Stimulated activated naive CD8-positive, alpha-beta T cell treated with anti-CD3 and anti-CD28 coated beads, Interleukin-15, amount 100 ng/mL, for 72 hours (primary cell): ENCODE results near the gene PIK3CD.
"Not testable (repeated sequence)": the region's sequence is repeated elsewhere in the genome, so short reads cannot be mapped to it uniquely, and the experiment has no call there.

Experiments used
- ATAC-seq: fragments of 150-1000 bp; cut with Tn5 transposase; 2 replicates; pipeline ENCODE4 v1.10.0; 2021; ENCODE audit warnings: mild to moderate bottlenecking, moderate library complexity
- DNase-seq, 2 donors: peaks; one replicate each; pipeline ENCODE4 v3.0.0; 2021 to 2022
- H3K27ac Mint-ChIP-seq, 2 donors: one replicate each; pipeline ENCODE4 v1.8.0; 2022; ENCODE audit warnings: mild to moderate bottlenecking in 2 of 2, mixed read lengths in 2 of 2, moderate library complexity in 2 of 2
- H3K27me3 Mint-ChIP-seq: one replicate; pipeline ENCODE4 v1.8.0; 2022; ENCODE audit warnings: mixed read lengths
- H3K4me1 Mint-ChIP-seq: one replicate; pipeline ENCODE4 v1.8.0; 2022; ENCODE audit warnings: mild to moderate bottlenecking, mixed read lengths
- H3K4me3 Mint-ChIP-seq, 2 donors: one replicate each; pipeline ENCODE4 v1.8.0; 2022; ENCODE audit warnings: mild to moderate bottlenecking in 2 of 2, mixed read lengths in 2 of 2, moderate library complexity in 1 of 2
- H3K9me3 Mint-ChIP-seq, 2 donors: one replicate each; pipeline ENCODE4 v1.8.0; 2022; ENCODE audit warnings: mixed read lengths in 2 of 2

The PIK3CD gene

DNA sequence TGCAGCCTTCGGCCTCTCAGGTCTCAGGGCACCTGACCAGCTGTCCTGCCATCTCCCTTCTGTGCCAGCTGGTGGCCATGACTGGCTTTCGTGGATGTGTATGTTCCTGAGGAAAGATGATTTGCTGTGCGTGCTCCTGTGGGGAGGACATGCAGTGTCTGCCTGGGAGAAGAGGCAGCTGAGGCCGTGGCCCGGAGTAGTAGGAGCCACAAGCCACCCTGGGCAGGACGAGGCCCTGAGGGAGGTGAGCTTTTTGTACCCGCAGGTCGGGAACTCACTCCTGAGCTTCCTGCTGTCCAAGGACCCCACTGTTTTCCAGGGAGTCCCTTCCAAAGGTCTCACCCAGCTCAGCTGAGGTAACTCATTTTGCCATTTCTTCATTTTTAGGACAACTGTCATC, 58.5 kb downstream of the PIK3CD start:
- no peaks in the 10 kb centered on the region for H3K27me3 Mint-ChIP-seq
- no peak overlapping the region for H3K4me3 Mint-ChIP-seq
- DNase-seq (no peak), ATAC-seq (no peak)
- H3K9me3 Mint-ChIP-seq = no peaks in the 10 kb centered on the region
- peaks cover 74% of the 10 kb centered on the region for H3K4me1 Mint-ChIP-seq
- peak overlapping the region in 1 of 2 donors; percentile 84 for H3K27ac Mint-ChIP-seq

DNA sequence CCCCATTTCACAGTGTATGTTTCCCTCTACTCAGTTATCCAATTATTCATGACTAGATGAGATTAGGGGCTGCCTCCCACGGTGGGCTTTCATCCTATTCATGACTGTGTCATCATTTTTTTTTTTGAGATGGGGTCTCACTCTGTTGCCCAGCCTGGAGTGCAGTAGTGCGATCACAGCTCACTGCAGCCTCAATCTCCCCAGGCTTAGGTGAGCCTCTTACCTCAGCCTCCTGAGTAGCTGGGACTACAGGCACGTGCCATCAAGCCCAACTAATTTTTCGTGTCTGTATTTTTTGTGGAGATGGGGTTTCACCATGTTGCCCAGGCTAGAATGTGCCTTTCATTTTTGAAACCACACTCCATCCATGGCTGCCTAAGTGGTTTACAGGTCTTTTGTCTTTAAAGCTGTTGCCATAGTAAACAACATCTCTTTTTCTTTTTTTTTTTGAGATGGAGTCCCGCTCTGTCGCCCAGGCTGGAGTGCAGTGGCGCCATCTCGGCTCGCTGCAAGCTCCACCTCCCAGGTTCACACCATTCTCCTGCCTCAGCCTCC, 60.0 kb downstream of the PIK3CD start:
- no peak for ATAC-seq

DNA sequence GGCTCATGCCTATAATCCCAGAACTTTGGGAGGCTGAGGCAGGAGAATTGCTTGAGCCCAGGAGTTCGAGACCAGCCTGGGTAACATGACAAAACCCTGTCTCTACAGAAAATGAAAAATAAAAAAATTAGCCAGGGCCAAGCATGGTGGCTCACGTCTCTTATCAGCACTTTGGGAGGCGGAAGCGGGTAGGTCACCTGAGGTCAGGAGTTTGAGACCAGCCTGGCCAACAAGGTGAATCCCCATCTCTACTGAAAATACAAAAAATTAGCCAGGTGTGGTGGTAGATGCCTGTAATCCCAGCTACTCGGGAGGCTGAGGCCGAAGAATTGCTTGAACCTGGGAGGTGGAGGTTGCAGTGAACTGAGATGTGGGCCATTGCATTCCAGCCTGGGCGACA, 61.2 kb downstream of the PIK3CD start:
- not testable (repeated sequence) for H3K27ac Mint-ChIP-seq, H3K27me3 Mint-ChIP-seq, DNase-seq, H3K9me3 Mint-ChIP-seq, ATAC-seq
- H3K4me1 Mint-ChIP-seq = peaks cover 88% of the 10 kb centered on the region
- H3K4me3 Mint-ChIP-seq = peak overlapping the region in 1 of 2 donors; percentile 8

More for the DNA sequence above, 60.0 kb downstream of the PIK3CD start:
- Mint-ChIP-seq H3K4me3 (no peak overlapping the region), H3K27me3 (no peaks in the 10 kb centered on the region), H3K27ac (peak overlapping the region in 1 of 2 donors; percentile 93), H3K4me1 (peaks cover 80% of the 10 kb centered on the region), H3K9me3 (no peaks in the 10 kb centered on the region)
- DNase-seq = no peak

DNA sequence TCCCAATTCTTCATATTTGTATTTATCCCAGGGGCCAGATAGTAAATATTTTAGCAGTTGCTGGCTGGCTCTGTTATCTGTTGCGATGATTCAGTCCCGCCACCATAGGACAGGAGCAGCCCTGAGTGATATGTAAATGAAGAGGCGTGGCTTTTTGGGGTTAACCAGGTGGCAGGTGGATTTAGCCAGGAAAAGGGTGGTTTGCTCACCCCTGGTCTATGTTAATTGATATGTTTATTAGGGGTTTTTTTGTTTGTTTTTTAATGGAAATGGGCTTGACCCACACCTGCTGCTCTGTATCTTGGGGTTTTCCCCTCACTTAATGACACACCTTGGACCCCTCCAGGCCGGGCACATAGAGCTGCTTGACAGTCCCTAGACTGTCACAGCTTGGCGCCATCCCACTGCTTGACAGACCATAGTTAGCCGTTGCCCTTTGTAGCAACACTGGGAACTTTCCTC, 62.8 kb downstream of the PIK3CD start:
- ATAC-seq = peak; percentile 3

DNA sequence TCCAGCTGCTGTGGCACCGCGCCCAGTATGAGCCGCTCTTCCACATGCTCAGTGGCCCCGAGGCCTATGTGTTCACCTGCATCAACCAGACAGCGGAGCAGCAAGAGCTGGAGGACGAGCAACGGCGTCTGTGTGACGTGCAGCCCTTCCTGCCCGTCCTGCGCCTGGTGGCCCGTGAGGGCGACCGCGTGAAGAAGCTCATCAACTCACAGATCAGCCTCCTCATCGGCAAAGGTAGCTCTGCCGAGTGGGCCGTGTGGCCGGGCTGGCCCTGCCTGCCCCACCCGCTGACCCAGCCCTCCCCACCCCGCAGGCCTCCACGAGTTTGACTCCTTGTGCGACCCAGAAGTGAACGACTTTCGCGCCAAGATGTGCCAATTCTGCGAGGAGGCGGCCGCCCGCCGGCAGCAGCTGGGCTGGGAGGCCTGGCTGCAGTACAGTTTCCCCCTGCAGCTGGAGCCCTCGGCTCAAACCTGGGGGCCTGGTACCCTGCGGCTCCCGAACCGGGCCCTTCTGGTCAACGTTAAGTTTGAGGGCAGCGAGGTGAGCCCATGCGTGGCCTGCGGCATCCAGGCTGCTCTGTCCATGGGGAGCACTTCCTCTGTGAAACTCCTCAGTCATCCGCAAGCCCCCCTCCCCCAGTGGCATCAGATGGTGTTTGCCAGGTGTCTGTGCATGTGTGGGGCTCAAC, 64.2 kb downstream of the PIK3CD start:
- H3K9me3 Mint-ChIP-seq = no peaks in the 10 kb centered on the region
- H3K27me3 Mint-ChIP-seq = no peaks in the 10 kb centered on the region
- H3K4me3 Mint-ChIP-seq = peak overlapping the region; percentile 76 to 84
- H3K27ac Mint-ChIP-seq = peak overlapping the region; percentile 84 to 96
- ATAC-seq (peak; percentile 39), DNase-seq (peak; percentile 69 to 74)
- peaks cover 95% of the 10 kb centered on the region for H3K4me1 Mint-ChIP-seq

More for the DNA sequence above, 62.8 kb downstream of the PIK3CD start:
- peak overlapping the region; percentile 48 to 84 for H3K4me3 Mint-ChIP-seq
- no peaks in the 10 kb centered on the region for H3K27me3 Mint-ChIP-seq
- peak overlapping the region in 1 of 2 donors; percentile 44 for H3K27ac Mint-ChIP-seq
- H3K9me3 Mint-ChIP-seq = no peaks in the 10 kb centered on the region
- DNase-seq = no peak
- H3K4me1 Mint-ChIP-seq = peaks cover 92% of the 10 kb centered on the region

DNA sequence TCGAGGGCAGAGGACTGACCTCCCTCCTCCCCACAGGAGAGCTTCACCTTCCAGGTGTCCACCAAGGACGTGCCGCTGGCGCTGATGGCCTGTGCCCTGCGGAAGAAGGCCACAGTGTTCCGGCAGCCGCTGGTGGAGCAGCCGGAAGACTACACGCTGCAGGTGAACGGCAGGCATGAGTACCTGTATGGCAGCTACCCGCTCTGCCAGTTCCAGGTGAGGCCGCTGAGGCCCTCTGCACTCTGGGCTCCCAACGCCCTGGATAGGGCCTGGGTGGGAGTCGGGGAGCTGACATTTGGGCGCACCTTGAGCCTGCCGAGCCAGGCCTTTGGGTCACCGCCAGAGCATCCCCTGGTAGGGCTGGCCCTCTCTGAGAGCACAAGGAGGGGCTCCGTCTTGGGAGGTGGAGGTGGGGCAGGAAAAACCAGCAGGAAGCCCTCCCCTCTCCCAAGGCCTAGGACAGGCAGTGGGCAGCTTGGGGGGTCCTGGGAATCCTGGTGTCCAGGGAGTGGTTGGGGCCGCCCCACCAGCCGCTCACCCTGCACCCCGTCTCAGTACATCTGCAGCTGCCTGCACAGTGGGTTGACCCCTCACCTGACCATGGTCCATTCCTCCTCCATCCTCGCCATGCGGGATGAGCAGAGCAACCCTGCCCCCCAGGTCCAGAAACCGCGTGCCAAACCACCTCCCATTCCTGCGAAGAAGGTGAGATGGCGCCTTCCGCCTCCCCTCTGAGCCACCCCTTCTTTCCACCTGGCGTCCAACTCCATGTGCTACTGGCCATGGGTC, 65.1 kb downstream of the PIK3CD start:
- DNase-seq = no peak
- H3K27ac Mint-ChIP-seq = peak overlapping the region; percentile 94 to 96
- ATAC-seq = no peak
- H3K27me3 Mint-ChIP-seq = no peaks in the 10 kb centered on the region
- H3K4me3 Mint-ChIP-seq = peak overlapping the region; percentile 76 to 84
- H3K4me1 Mint-ChIP-seq = peaks cover 95% of the 10 kb centered on the region
- no peaks in the 10 kb centered on the region for H3K9me3 Mint-ChIP-seq

DNA sequence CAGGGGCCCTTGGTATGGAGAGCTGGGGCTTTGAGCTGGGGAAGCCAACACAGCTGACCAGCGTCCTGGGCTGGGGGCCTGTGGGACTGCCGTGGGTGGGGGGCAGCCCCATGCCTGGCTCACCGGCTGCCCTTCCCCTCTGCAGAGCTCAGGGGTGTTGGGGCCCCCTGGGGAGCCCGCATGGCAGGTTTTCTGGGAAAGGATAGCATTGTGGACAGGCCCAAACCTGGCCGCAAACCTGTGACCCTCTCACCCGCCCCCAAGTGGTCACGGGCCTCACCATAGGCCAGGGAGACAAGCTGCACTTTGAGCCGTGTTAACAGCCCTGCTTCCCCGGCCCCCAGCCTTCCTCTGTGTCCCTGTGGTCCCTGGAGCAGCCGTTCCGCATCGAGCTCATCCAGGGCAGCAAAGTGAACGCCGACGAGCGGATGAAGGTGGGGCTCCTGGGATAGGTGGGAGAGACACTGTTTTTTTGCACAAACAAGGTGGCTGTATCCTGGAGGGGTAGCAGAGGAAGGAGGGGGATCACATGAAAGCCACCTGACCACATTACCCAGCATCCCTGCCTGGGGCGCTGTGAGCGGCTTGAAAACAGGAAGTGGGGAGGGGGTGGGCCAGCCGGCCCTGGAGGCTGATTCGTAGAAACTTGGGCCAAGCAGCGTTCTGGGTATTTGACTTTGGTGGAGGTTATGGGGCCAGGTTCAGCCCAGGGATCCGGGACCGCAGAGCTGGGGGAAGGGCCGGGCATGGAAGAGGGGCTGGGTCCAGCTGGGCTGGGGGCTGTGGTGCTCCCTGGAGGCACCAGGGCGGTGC, 65.9 kb downstream of the PIK3CD start:
- H3K27me3 Mint-ChIP-seq = no peaks in the 10 kb centered on the region
- ATAC-seq (peak; percentile 84), DNase-seq (peak; percentile 86 to 92)
- H3K4me1 Mint-ChIP-seq = peaks cover 96% of the 10 kb centered on the region
- peak overlapping the region; percentile 94 to 96 for H3K27ac Mint-ChIP-seq
- H3K9me3 Mint-ChIP-seq = no peaks in the 10 kb centered on the region
- peak overlapping the region; percentile 76 to 84 for H3K4me3 Mint-ChIP-seq

DNA sequence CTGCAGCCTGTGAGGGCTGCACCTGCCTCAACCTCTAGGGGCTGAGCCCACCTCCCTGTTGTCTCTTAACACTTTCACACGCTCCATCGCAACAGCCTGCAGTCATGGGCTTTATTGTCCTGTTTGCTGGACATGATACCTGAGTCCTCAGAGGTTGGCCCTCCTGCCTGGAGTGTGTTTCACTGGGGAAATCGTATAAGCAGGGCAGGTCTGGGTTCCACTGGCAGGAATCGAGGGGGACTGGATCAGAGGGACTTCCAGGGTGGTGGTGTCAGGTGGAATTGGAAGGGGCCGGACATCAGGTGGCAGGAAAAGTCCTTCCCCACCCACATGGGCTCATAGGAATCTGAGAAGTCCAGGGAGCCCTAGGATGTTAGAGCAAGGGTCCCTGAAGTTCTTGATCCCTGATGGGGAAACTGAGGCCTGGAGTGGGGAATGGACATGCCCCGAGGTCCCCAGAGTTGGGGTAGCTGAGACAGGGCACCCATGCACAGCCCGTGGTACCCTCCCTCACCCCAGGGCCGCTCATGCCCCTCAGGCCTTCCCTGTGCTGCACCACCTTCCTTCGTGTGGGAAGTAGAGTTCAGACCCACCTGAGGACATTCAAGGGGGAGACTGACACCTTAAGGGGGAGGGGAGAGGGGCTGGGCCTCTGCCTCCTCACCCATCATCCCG, 66.6 kb downstream of the PIK3CD start:
- H3K4me3 Mint-ChIP-seq = peak overlapping the region; percentile 76 to 84

DNA sequence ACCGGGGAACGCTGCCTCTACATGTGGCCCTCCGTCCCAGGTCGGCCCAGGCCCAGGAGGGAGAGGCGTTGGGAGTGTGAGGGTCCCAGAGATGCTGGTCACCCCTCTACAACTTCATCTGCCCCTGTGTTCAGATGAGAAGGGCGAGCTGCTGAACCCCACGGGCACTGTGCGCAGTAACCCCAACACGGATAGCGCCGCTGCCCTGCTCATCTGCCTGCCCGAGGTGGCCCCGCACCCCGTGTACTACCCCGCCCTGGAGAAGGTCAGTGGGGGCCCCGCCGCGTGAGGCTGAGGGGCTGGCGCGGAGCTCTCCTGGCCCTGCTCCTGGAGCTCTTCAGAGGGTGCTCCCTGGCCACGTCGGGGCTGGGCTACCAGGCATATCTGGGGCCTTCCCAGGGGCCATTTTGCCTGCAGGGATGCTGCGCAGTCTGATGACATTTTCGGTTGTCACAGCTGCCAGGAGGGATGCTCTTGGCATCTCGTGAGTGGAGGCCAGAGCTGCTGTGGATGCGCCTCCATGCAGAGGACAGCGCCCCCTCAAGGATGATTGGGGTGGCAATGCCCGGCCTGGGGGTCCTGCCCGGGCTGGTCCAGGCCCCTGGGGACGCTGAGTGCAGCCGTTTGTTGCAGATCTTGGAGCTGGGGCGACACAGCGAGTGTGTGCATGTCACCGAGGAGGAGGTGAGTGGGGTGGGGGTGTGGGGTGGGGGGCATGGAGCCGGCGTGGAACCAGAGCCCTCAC, 68.6 kb downstream of the PIK3CD start:
- peaks cover 0 to 14% of the 10 kb centered on the region in 2 donors for H3K9me3 Mint-ChIP-seq
- ATAC-seq = no peak
- DNase-seq = no peak
- H3K27me3 Mint-ChIP-seq = no peaks in the 10 kb centered on the region
- peaks cover 93% of the 10 kb centered on the region for H3K4me1 Mint-ChIP-seq
- H3K4me3 Mint-ChIP-seq = peak overlapping the region; percentile 66 to 82
- H3K27ac Mint-ChIP-seq = peak overlapping the region; percentile 25 to 93

More for the DNA sequence above, 66.6 kb downstream of the PIK3CD start:
- H3K27ac Mint-ChIP-seq = peak overlapping the region; percentile 92 to 96
- H3K9me3 Mint-ChIP-seq = peaks cover 0 to 5% of the 10 kb centered on the region in 2 donors
- H3K27me3 Mint-ChIP-seq = no peaks in the 10 kb centered on the region
- no peak for DNase-seq
- ATAC-seq = peak; percentile 32
- peaks cover 90% of the 10 kb centered on the region for H3K4me1 Mint-ChIP-seq

DNA sequence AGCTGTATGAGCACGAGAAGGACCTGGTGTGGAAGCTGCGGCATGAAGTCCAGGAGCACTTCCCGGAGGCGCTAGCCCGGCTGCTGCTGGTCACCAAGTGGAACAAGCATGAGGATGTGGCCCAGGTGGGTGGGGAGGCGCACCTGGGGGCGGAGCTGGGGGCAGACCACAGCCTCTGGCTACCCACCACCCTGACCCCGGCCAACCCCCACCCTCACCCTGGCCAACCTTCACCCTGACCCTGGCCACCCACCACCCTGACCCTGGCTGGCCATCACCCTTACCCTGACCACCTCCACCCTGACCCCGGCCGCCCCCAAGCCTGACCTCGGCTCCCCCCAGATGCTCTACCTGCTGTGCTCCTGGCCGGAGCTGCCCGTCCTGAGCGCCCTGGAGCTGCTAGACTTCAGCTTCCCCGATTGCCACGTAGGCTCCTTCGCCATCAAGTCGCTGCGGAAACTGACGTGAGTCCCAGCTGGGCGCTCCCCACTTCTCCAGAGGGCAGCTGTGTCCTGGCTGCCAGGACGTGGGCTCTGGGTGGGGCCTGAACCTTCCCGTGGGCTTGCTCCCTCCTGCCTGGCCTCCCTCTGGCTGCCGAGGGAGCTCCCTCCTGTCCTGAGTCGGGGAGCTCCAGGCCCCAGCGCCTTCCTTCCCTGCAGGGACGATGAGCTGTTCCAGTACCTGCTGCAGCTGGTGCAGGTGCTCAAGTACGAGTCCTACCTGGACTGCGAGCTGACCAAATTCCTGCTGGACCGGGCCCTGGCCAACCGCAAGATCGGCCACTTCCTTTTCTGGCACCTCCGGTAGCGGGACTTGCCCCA, 69.5 kb downstream of the PIK3CD start:
- Mint-ChIP-seq H3K4me1 (peaks cover 87% of the 10 kb centered on the region), H3K4me3 (peak overlapping the region; percentile 66 to 79), H3K27ac (peak overlapping the region in 1 of 2 donors; percentile 94), H3K27me3 (no peaks in the 10 kb centered on the region), H3K9me3 (peaks cover 0 to 14% of the 10 kb centered on the region in 2 donors)
- DNase-seq (no peak), ATAC-seq (no peak)

DNA sequence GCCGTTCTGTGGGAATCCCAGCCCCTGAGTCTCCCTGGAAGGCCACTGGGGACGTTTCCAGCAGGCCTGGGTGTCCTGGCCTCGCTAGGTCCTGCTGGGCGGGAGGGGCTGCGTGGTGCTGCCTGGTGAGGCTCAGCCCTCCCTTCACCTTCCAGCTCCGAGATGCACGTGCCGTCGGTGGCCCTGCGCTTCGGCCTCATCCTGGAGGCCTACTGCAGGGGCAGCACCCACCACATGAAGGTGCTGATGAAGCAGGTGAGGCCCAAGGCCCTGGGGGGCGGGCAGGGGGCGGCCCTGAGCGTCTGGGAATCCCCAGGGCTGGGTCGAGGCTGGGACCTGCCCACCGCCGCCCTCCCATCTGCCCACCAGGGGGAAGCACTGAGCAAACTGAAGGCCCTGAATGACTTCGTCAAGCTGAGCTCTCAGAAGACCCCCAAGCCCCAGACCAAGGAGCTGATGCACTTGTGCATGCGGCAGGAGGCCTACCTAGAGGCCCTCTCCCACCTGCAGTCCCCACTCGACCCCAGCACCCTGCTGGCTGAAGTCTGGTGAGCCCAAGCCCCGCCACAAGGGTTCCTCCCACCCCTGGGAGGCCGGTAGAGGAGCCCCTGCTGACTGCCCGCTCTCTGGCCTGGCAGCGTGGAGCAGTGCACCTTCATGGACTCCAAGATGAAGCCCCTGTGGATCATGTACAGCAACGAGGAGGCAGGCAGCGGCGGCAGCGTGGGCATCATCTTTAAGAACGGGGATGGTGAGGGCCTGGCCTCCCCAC, 70.3 kb downstream of the PIK3CD start:
- Mint-ChIP-seq H3K4me1 (peaks cover 87% of the 10 kb centered on the region), H3K27ac (peak overlapping the region; percentile 46 to 83)
- ATAC-seq = peak; percentile 47

DNA sequence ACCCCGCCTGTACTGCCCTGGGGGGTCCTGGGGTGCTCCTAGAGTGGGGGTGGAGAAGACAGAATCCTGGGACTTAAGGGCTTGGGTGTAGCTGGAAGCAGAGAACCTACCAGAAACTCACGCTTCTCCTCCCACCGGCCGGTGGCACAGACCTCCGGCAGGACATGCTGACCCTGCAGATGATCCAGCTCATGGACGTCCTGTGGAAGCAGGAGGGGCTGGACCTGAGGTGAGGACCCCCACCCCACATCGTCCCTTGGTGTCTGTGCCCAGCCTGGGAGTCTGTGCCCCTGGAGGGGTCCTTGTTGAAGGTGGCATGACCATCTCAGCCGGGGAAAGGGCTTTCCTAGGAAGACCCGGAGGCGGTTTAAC, 70.8 kb downstream of the PIK3CD start:
- ATAC-seq (no peak), DNase-seq (no peak)
- Mint-ChIP-seq H3K27ac (peak overlapping the region in 1 of 2 donors; percentile 83), H3K27me3 (no peaks in the 10 kb centered on the region), H3K4me1 (peaks cover 87% of the 10 kb centered on the region), H3K4me3 (peak overlapping the region in 1 of 2 donors; percentile 17), H3K9me3 (peaks cover 0 to 14% of the 10 kb centered on the region in 2 donors)

More for the DNA sequence above, 70.3 kb downstream of the PIK3CD start:
- peak; percentile 85 for DNase-seq
- Mint-ChIP-seq H3K4me3 (peak overlapping the region; percentile 29 to 79), H3K27me3 (no peaks in the 10 kb centered on the region), H3K9me3 (peaks cover 0 to 14% of the 10 kb centered on the region in 2 donors)
